HL-60 (cell line): ENCODE data around the gene LRRC3.

ENCODE experiments used
- DNase-seq, 2 experiments: peaks; one replicate each; pipeline ENCODE4 v3.0.0-alpha.2; 2010 to 2020; ENCODE audit warnings: low read depth in 1 of 2, low spot score in 1 of 2
- H3K27ac ChIP-seq: fragments of 250-450 bp; sonication (Bioruptor Pico); replicated peaks from 2 replicates; pipeline ENCODE4 v1.5.1; 2020; ENCODE audit warnings: mild to moderate bottlenecking, moderate library complexity
- H3K27me3 ChIP-seq: fragments of 250-450 bp; sonication (Bioruptor Pico); 2 replicates; pipeline ENCODE4 v1.5.1; 2021; ENCODE audit warnings: mild to moderate bottlenecking, moderate library complexity; ENCODE audit not compliant: insufficient read depth, poor library complexity, severe bottlenecking
- H3K4me3 ChIP-seq: replicated peaks from 2 replicates; pipeline ENCODE4 v1.5.1; 2011; ENCODE audit warnings: mild to moderate bottlenecking, control low read depth, low read length; ENCODE audit not compliant: insufficient read depth
- GABPA ChIP-seq: IDR thresholded peaks from 2 replicates; pipeline ENCODE4 v1.6.1; 2012; ENCODE audit warnings: low read depth
- POLR2AphosphoS5 ChIP-seq: IDR thresholded peaks from 2 replicates; pipeline ENCODE4 v1.6.1; 2012; ENCODE audit warnings: low read depth
- SPI1 ChIP-seq: IDR thresholded peaks from 2 replicates; pipeline ENCODE4 v1.6.1; 2012; ENCODE audit warnings: low read depth, mild to moderate bottlenecking, borderline replicate concordance
- TF ChIP-seq, protein P1 (sequence below): IDR thresholded peaks from one replicate; pipeline ENCODE4 v1.5.1; 2011; ENCODE audit warnings: low read length, control low read depth, inconsistent platforms; ENCODE audit not compliant: insufficient read depth
- TF ChIP-seq, protein P2 (sequence below): IDR thresholded peaks from 2 replicates; pipeline ENCODE4 v1.6.1; 2012; ENCODE audit warnings: low read depth; ENCODE audit not compliant: insufficient replicate concordance

The LRRC3 gene

DNA sequence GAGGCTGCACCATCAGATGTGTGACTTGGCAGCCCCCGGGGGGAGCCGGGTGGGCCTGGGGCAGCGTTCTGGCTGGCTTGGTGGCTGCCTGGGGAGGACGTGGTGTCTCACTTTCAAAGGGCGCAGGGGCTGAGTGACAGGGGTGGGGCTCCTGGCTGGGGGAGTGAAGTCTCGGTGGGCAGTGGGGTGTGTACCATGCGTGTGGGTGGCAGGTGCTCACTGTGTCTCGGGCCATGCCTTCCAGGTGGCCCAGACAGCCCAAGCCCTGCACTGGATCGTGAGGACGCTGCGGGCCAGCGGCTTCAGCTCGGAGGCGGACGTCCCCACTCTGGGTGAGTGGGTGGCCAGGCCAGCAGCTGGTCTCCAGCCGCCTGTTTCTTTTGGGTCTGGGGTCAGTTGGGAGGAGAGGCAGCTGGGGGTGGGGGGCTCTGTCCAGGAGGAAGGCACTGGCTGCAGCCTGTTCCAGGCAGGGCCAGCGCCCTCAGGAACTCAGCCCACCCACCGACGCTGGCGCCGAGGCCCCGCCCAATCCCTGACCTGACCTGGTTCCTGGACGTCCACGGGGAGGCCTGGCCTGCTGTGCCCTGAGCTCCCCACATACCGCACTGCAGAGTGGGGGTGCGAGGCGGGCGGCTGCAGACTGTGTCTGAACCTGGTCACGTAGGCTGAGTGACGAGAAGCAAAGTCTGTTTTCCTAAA is 30.6 kb upstream of the LRRC3 start:
- DNase-seq: no peak
- Histone ChIP-seq H3K27ac (no peak overlapping the region), H3K4me3 (no peak overlapping the region), H3K27me3 (no peaks in the 10 kb centered on the region)
- TF ChIP-seq SPI1 (no peak), GABPA (no peak), POLR2AphosphoS5 (no peak)
- TF ChIP-seq, protein P1, sequence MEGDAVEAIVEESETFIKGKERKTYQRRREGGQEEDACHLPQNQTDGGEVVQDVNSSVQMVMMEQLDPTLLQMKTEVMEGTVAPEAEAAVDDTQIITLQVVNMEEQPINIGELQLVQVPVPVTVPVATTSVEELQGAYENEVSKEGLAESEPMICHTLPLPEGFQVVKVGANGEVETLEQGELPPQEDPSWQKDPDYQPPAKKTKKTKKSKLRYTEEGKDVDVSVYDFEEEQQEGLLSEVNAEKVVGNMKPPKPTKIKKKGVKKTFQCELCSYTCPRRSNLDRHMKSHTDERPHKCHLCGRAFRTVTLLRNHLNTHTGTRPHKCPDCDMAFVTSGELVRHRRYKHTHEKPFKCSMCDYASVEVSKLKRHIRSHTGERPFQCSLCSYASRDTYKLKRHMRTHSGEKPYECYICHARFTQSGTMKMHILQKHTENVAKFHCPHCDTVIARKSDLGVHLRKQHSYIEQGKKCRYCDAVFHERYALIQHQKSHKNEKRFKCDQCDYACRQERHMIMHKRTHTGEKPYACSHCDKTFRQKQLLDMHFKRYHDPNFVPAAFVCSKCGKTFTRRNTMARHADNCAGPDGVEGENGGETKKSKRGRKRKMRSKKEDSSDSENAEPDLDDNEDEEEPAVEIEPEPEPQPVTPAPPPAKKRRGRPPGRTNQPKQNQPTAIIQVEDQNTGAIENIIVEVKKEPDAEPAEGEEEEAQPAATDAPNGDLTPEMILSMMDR: no peak
- TF ChIP-seq, protein P2, sequence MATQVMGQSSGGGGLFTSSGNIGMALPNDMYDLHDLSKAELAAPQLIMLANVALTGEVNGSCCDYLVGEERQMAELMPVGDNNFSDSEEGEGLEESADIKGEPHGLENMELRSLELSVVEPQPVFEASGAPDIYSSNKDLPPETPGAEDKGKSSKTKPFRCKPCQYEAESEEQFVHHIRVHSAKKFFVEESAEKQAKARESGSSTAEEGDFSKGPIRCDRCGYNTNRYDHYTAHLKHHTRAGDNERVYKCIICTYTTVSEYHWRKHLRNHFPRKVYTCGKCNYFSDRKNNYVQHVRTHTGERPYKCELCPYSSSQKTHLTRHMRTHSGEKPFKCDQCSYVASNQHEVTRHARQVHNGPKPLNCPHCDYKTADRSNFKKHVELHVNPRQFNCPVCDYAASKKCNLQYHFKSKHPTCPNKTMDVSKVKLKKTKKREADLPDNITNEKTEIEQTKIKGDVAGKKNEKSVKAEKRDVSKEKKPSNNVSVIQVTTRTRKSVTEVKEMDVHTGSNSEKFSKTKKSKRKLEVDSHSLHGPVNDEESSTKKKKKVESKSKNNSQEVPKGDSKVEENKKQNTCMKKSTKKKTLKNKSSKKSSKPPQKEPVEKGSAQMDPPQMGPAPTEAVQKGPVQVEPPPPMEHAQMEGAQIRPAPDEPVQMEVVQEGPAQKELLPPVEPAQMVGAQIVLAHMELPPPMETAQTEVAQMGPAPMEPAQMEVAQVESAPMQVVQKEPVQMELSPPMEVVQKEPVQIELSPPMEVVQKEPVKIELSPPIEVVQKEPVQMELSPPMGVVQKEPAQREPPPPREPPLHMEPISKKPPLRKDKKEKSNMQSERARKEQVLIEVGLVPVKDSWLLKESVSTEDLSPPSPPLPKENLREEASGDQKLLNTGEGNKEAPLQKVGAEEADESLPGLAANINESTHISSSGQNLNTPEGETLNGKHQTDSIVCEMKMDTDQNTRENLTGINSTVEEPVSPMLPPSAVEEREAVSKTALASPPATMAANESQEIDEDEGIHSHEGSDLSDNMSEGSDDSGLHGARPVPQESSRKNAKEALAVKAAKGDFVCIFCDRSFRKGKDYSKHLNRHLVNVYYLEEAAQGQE: no peak

DNA sequence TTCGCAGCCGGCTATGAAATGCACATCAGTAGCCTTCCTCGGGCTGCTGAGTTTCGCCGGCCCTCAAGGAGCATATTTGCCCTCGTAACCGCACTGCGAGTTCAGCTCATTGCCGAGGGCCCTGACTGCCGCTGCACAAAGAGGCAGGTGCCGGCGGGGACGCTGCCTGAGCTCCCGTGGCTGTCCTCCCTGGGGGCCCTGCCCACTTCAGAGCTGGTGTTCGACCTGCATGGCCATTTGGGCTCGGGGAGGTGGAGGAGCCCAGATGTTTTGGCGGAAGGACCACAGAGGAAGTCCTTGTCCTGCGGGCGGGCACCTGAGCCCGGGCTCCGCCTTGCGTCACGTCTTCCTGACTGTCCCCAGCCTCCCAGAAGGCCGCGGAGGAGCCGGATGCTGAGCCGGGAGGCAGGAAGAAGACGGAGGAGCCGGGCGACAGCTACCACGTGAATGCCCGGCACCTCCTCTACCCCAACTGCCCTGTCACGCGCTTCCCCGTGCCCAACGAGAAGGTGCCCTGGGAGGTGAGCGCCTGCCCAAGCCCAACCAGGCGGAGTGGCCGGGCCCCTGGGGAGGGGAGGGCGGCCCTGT is 29.9 kb upstream of the LRRC3 start:
- Histone ChIP-seq H3K27ac (no peak overlapping the region), H3K4me3 (no peak overlapping the region), H3K27me3 (no peaks in the 10 kb centered on the region)
- no peak for DNase-seq
- TF ChIP-seq SPI1 (no peak), POLR2AphosphoS5 (no peak), GABPA (no peak)
- TF ChIP-seq, protein P2: no peak
- TF ChIP-seq, protein P1: no peak

DNA sequence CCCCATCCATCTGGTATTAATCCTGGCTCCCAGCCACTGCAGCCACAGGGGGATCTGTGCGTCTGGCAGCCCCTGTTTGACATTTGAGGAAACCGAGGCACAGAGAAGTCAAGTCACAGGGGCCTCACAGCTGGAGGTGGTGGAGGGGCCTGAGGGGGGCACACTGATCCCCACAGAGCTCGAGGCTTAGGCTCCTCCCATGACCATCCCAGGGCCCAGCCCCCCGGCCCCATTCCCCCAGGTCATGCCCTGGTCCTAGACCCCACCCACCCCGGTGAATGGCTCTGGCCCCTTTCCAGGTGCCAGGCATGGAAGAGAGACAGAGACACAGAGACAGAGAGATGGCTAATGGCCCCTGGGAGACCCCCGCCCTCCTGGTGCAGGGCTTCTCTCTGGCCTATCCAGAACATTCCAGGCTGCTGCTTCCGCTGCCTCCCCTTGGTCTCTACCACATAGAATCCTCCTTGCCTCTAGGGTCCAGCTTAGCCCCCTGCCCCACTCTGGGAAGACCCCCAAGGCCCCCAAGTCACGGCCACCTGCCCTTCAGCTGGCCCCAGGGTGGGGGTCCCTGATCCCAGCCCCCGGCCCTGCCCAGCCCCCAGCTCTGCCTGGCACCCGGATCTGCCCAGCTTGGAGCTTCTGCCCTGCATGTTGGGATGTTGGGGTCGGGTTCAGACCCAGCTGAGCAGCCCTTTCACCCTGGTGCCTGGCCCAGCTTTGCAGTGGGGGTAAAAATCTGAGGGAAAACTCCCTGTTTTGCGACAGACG is 29.2 kb upstream of the LRRC3 start:
- no peak for DNase-seq
- Histone ChIP-seq H3K4me3 (no peak overlapping the region), H3K27me3 (no peaks in the 10 kb centered on the region), H3K27ac (no peak overlapping the region)
- TF ChIP-seq SPI1 (no peak), POLR2AphosphoS5 (0 out of 2 replicates have a peak, but pooled peaks have one; percentile 8)
- TF ChIP-seq, protein P2: no peak
